ENCODE results near the gene CYP2A6. TPM values are rescaled to one million over a fixed set of nuclear protein-coding genes. Genes with fewer than 3 reads are reported as not detected.
A peak's percentile ranks its signal among the peaks of the same experiment; 100 is the strongest.

Gene CYP2A6
- total RNA-seq, 1 donor from 2014 or later = 2.0 TPM

DNA sequence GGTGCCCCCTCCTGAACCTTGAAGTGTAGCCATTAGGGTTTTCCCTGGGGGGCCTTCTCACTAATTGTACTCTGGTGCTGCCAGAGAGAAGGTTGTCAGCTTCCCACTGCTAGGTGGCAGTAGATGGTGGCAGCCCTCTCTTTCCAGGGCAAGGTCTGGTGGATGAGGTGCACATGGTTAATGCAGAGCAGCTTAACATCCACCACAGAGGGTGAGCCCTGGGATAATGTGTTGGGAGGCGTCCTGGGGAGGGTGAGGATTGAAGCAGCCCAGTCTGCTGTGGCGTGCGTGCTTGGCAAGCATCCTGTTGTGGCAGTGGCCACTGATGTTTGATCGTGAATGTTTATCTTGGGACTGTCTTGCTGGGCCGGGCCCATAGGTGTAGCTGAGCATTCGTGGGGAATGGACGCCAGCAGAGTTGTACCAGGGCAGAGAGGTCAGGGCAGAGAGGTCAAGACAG is 45.4 kb downstream of the CYP2A6 start:
- Histone ChIP-seq H3K27ac (peak overlapping the region; percentile 64), H3K4me3 (no peak overlapping the region), H3K4me1 (peaks cover 99% of the 10 kb centered on the region), H3K9me3 (no peaks in the 10 kb centered on the region), H3K36me3 (peaks cover 0 to 22% of the 10 kb centered on the region in 2 donors), H3K27me3 (no peaks in the 10 kb centered on the region)
- intact Hi-C loops (cut with DNase I) = loop anchor here (5.0 to 10.0 kb wide), 3 partner anchors 50 to 1067 kb away; partner anchors contain the start of genes ACTMAP and SNRPA
- no peak for DNase-seq (ENCODE audit: extremely low spot score in 2 of 2)
- no peak for TF ChIP-seq POLR2A (IDR thresholded peaks at IDR 0.05)
- no peak for TF ChIP-seq POLR2AphosphoS5 (IDR thresholded peaks at IDR 0.05; ENCODE audit: insufficient read depth in 1 of 2, low read depth in 1 of 2)
- TF ChIP-seq, protein P1, sequence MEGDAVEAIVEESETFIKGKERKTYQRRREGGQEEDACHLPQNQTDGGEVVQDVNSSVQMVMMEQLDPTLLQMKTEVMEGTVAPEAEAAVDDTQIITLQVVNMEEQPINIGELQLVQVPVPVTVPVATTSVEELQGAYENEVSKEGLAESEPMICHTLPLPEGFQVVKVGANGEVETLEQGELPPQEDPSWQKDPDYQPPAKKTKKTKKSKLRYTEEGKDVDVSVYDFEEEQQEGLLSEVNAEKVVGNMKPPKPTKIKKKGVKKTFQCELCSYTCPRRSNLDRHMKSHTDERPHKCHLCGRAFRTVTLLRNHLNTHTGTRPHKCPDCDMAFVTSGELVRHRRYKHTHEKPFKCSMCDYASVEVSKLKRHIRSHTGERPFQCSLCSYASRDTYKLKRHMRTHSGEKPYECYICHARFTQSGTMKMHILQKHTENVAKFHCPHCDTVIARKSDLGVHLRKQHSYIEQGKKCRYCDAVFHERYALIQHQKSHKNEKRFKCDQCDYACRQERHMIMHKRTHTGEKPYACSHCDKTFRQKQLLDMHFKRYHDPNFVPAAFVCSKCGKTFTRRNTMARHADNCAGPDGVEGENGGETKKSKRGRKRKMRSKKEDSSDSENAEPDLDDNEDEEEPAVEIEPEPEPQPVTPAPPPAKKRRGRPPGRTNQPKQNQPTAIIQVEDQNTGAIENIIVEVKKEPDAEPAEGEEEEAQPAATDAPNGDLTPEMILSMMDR (IDR thresholded peaks at IDR 0.05) = no peak

GRCh38 chr19:40803857-40804782 is 46.1 kb downstream of the CYP2A6 start:
- H3K36me3 ChIP-seq = peaks cover 0 to 16% of the 10 kb centered on the region in 2 donors
- H3K9me3 ChIP-seq = no peaks in the 10 kb centered on the region
- intact Hi-C loops (cut with DNase I) = loop anchor here (5.0 to 10.0 kb wide), 3 partner anchors 49 to 1068 kb away; partner anchors contain the start of genes ACTMAP and SNRPA
- TF ChIP-seq, protein P1 (IDR thresholded peaks at IDR 0.05) = no peak
- no peak for TF ChIP-seq POLR2AphosphoS5 (IDR thresholded peaks at IDR 0.05; ENCODE audit: insufficient read depth in 1 of 2, low read depth in 1 of 2)
- no peak for TF ChIP-seq POLR2A (IDR thresholded peaks at IDR 0.05)
- peaks cover 93% of the 10 kb centered on the region for H3K4me1 ChIP-seq
- no peaks in the 10 kb centered on the region for H3K27me3 ChIP-seq
- peak overlapping the region; percentile 98 for H3K27ac ChIP-seq
- no peak for DNase-seq (ENCODE audit: extremely low spot score in 2 of 2)
- peak overlapping the region in 1 of 2 donors; percentile 73 for H3K4me3 ChIP-seq

- Histone ChIP-seq H3K27me3 (no peaks in the 10 kb centered on the region), H3K27ac (peak overlapping the region; percentile 98), H3K36me3 (peaks cover 0 to 11% of the 10 kb centered on the region in 2 donors), H3K4me1 (peaks cover 86% of the 10 kb centered on the region), H3K9me3 (no peaks in the 10 kb centered on the region), H3K4me3 (peak overlapping the region; percentile 73 to 95)
- intact Hi-C loops (cut with DNase I) = loop anchor here (5.0 to 10.0 kb wide), 3 partner anchors 49 to 1069 kb away; partner anchors contain the start of genes ACTMAP and SNRPA
- no peak for DNase-seq (ENCODE audit: extremely low spot score in 2 of 2)
- no peak for TF ChIP-seq POLR2A (IDR thresholded peaks at IDR 0.05)
- peak in 1 of 2 donors; percentile 7 for TF ChIP-seq POLR2AphosphoS5 (IDR thresholded peaks at IDR 0.05; ENCODE audit: insufficient read depth in 1 of 2, low read depth in 1 of 2)
Observed at GRCh38 chr19:40803170-40803856, 46.9 kb downstream of the CYP2A6 start.

- TF ChIP-seq POLR2AphosphoS5 (IDR thresholded peaks at IDR 0.05; ENCODE audit: insufficient read depth in 1 of 2, low read depth in 1 of 2) = peak; percentile 9 to 69
- TF ChIP-seq POLR2A (IDR thresholded peaks at IDR 0.05) = no peak
- intact Hi-C loops (cut with DNase I) = loop anchor here (5.0 to 10.0 kb wide), 3 partner anchors 48 to 1070 kb away; partner anchors contain the start of genes ACTMAP and SNRPA
- DNase-seq (ENCODE audit: extremely low spot score in 2 of 2) = no peak
- Histone ChIP-seq H3K9me3 (no peaks in the 10 kb centered on the region), H3K4me3 (peak overlapping the region; percentile 73 to 95), H3K27me3 (no peaks in the 10 kb centered on the region), H3K4me1 (peaks cover 86% of the 10 kb centered on the region), H3K27ac (peak overlapping the region; percentile 98), H3K36me3 (peaks cover 0 to 8% of the 10 kb centered on the region in 2 donors)
Observed at GRCh38 chr19:40802300-40803169, 47.7 kb downstream of the CYP2A6 start.
